ENCODE results near the gene STXBP6. TPM values are rescaled to one million over a fixed set of nuclear protein-coding genes. Genes with fewer than 3 reads are reported as not detected.

STXBP6 gene
- 10 to 100 TPM; 10.7 to 62.8 (median 55.9) TPM for total RNA-seq

GRCh38 chr14:25049568-25050268 lies at the start of gene STXBP6:
Gene STXBP6, minus strand, starts transcription at chr14:25050147. Its CDS starts 75,329 bp downstream, at chr14:24974818.
- peak in 2 of 3 donors; percentile 78 to 88 for DNase-seq
- Histone ChIP-seq H3K27me3 (no peaks in the 10 kb centered on the region), H3K4me3 (peak within 1 kb of the TSS; percentile 34 to 81 (median 65)), H3K27ac (peak within 1 kb of the TSS; percentile 57 to 88 (median 78)), H3K36me3 (no peaks in the 10 kb centered on the region), H3K4me1 (peaks cover 0 to 24% (median 3%) of the 10 kb centered on the region in 4 donors), H3K9me3 (no peaks in the 10 kb centered on the region)
- TF ChIP-seq CTCF (IDR thresholded peaks at IDR 0.05) (peak in 2 of 6 experiments; percentile 9 to 16), POLR2A (IDR thresholded peaks at IDR 0.05) (peak; percentile 76 to 79)

- Histone ChIP-seq H3K27ac (no peak overlapping the region), H3K4me3 (no peak overlapping the region), H3K9me3 (no peaks in the 10 kb centered on the region), H3K27me3 (no peaks in the 10 kb centered on the region), H3K4me1 (no peaks in the 10 kb centered on the region), H3K36me3 (no peaks in the 10 kb centered on the region)
- DNase-seq = no peak
- TF ChIP-seq CTCF (IDR thresholded peaks at IDR 0.05) = no peak
- no peak for TF ChIP-seq POLR2A (IDR thresholded peaks at IDR 0.05)
Observed at GRCh38 chr14:25097120-25097519, 47.2 kb upstream of the STXBP6 start.

GRCh38 chr14:25095736-25096437 lies 45.9 kb upstream of the STXBP6 start:
- H3K27ac ChIP-seq = no peak overlapping the region
- DNase-seq = peak in 2 of 3 donors; percentile 51 to 66

GRCh38 chr14:25094171-25094907 lies 44.4 kb upstream of the STXBP6 start:
- H3K4me1 ChIP-seq = no peaks in the 10 kb centered on the region
- H3K36me3 ChIP-seq = no peaks in the 10 kb centered on the region
- DNase-seq = no peak
- no peak overlapping the region for H3K27ac ChIP-seq
- no peak overlapping the region for H3K4me3 ChIP-seq
- no peaks in the 10 kb centered on the region for H3K27me3 ChIP-seq
- H3K9me3 ChIP-seq = no peaks in the 10 kb centered on the region
- TF ChIP-seq POLR2A (IDR thresholded peaks at IDR 0.05) (no peak), CTCF (IDR thresholded peaks at IDR 0.05) (no peak)

More at GRCh38 chr14:25095736-25096437, 45.9 kb upstream of the STXBP6 start:
- H3K4me1 ChIP-seq = no peaks in the 10 kb centered on the region
- H3K36me3 ChIP-seq = no peaks in the 10 kb centered on the region
- H3K4me3 ChIP-seq = no peak overlapping the region
- no peaks in the 10 kb centered on the region for H3K27me3 ChIP-seq
- H3K9me3 ChIP-seq = no peaks in the 10 kb centered on the region
- no peak for TF ChIP-seq CTCF (IDR thresholded peaks at IDR 0.05)
- TF ChIP-seq POLR2A (IDR thresholded peaks at IDR 0.05) = no peak

GRCh38 chr14:25092258-25092740 lies 42.4 kb upstream of the STXBP6 start:
- H3K4me1 ChIP-seq = no peaks in the 10 kb centered on the region
- H3K27me3 ChIP-seq = no peaks in the 10 kb centered on the region
- H3K4me3 ChIP-seq = no peak overlapping the region
- H3K9me3 ChIP-seq = no peaks in the 10 kb centered on the region
- H3K27ac ChIP-seq = no peak overlapping the region
- no peaks in the 10 kb centered on the region for H3K36me3 ChIP-seq
- no peak for DNase-seq
- TF ChIP-seq POLR2A (IDR thresholded peaks at IDR 0.05) (no peak), CTCF (IDR thresholded peaks at IDR 0.05) (no peak)
